ENCODE results near the gene ABCC2. TPM values are rescaled to one million over a fixed set of nuclear protein-coding genes. Genes with fewer than 3 reads are reported as not detected.

The ABCC2 gene
- total and polyA plus RNA-seq, 2 donors (not counting 1 experiment from before 2014, with no cell fraction given): 4.2 to 7.0 TPM

DNA sequence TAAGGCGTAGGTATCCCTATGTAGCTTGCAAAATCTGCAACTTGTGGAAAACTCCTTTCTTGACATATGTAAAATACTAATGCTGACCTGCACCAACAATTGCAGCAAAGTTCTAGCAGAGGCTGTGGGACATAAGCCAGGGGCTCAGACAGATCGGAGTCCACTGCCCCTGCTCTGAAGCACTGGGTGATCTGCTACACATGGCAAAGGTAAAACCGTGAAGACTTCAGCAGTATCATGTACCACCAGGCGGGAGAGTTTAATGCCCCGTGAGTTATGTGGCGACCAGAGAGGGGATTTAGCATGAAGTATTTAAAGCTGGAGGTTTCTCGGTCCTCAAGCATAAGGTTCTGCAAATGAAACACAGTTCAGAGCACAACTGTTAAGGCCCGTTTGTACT lies 76.4 kb downstream of the ABCC2 start:
- Histone ChIP-seq H3K9ac (ENCODE audit: low read length) (no peak overlapping the region), H4K20me1 (ENCODE audit: control insufficient read depth, insufficient read depth, low read length, poor library complexity, severe bottlenecking) (no peaks in the 10 kb centered on the region), H3K9me3 (ENCODE audit: control extremely low read depth in 1 of 3, control insufficient read depth in 2 of 3, insufficient read depth in 1 of 3, low read length in 2 of 3) (no peaks in the 10 kb centered on the region), H3K4me3 (ENCODE audit: control extremely low read depth in 1 of 5, extremely low read depth in 1 of 5, insufficient read depth in 1 of 5, low read depth in 2 of 5, low read length in 4 of 5) (no peak overlapping the region), H3K27ac (ENCODE audit: low read length in 2 of 2) (no peak overlapping the region), H3K4me1 (ENCODE audit: control insufficient read depth in 2 of 2, insufficient read depth in 2 of 2, low read length in 2 of 2) (no peaks in the 10 kb centered on the region), H3K27me3 (replicated peaks in 1 of 4; ENCODE audit: control extremely low read depth in 1 of 4, control insufficient read depth in 3 of 4, insufficient read depth in 4 of 4, low read length in 3 of 4) (no peaks in the 10 kb centered on the region), H3K4me2 (replicated peaks; ENCODE audit: low read depth, low read length, poor library complexity, severe bottlenecking) (no peak overlapping the region), H3K79me2 (ENCODE audit: control insufficient read depth, insufficient read depth, low read length) (no peaks in the 10 kb centered on the region), H2AFZ (ENCODE audit: insufficient read depth, low read depth, low read length, poor library complexity, severe bottlenecking) (no peak overlapping the region), H3K36me3 (replicated peaks in 1 of 2; ENCODE audit: control extremely low read depth in 1 of 2, control insufficient read depth in 1 of 2, extremely low read depth in 1 of 2, insufficient read depth in 2 of 2, low read length in 1 of 2) (no peaks in the 10 kb centered on the region)
- ATAC-seq (ENCODE audit: low read depth) (no peak), DNase-seq (no peak)
- peaks cover 4% of the 10 kb centered on the region for H3K27me3 Mint-ChIP-seq
- intact Hi-C loops (cut with micrococcal nuclease): no loop called here
- no peaks in the 10 kb centered on the region for H3K4me1 Mint-ChIP-seq
- no peak overlapping the region for H3K4me3 Mint-ChIP-seq
- H3K9me3 Mint-ChIP-seq (ENCODE audit: insufficient read depth): no peaks in the 10 kb centered on the region
- 98% methylated on average over 6 of the region's 8 CpGs for whole genome bisulfite sequencing (ENCODE audit: insufficient coverage)
- CTCF ChIA-PET: interaction anchor here (0.7 to 4.9 kb wide), 5 partner anchors 11 to 187 kb away, joined by 3 to 28 read pairs (median 7); partner anchors contain the start of gene DNMBP
- TF ChIP-seq, protein P1, sequence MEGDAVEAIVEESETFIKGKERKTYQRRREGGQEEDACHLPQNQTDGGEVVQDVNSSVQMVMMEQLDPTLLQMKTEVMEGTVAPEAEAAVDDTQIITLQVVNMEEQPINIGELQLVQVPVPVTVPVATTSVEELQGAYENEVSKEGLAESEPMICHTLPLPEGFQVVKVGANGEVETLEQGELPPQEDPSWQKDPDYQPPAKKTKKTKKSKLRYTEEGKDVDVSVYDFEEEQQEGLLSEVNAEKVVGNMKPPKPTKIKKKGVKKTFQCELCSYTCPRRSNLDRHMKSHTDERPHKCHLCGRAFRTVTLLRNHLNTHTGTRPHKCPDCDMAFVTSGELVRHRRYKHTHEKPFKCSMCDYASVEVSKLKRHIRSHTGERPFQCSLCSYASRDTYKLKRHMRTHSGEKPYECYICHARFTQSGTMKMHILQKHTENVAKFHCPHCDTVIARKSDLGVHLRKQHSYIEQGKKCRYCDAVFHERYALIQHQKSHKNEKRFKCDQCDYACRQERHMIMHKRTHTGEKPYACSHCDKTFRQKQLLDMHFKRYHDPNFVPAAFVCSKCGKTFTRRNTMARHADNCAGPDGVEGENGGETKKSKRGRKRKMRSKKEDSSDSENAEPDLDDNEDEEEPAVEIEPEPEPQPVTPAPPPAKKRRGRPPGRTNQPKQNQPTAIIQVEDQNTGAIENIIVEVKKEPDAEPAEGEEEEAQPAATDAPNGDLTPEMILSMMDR (IDR thresholded peaks at IDR 0.05): no peak
- TF ChIP-seq EZH2 (IDR thresholded peaks at IDR 0.05; ENCODE audit: borderline replicate concordance, insufficient read depth, low read depth, low read length, poor library complexity, severe bottlenecking): no peak
- POLR2A ChIA-PET: no interaction called here
- H3K27ac Mint-ChIP-seq: no peak overlapping the region

DNA sequence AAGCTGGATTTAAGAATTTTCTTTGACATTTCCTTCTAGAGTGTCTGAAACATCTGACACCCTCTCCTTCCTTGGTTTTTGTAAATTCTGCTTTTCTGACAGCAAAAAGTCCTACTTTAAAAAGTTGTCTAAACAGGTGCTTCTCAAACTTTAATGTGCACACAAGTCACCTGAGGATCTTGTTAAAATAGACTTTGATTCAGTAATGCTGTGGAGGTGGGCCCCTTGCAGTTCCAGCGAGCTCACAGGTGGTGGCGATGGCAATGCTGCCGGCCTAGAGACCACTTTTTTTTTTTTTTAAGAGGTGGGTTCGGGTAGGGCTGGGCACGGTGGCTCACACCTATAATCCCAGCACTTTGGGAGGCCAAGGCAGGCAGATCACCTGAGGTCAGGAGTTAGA lies 77.1 kb downstream of the ABCC2 start:
- Mint-ChIP-seq H3K4me3 (no peak overlapping the region), H3K4me1 (no peaks in the 10 kb centered on the region), H3K9me3 (ENCODE audit: insufficient read depth) (no peaks in the 10 kb centered on the region), H3K27ac (no peak overlapping the region), H3K27me3 (peaks cover 10% of the 10 kb centered on the region)
- WGBS (ENCODE audit: insufficient coverage): no CpG with 5 or more reads among the region's 5 CpGs
- Histone ChIP-seq H3K4me2 (replicated peaks; ENCODE audit: low read depth, low read length, poor library complexity, severe bottlenecking) (no peak overlapping the region), H3K4me3 (ENCODE audit: control extremely low read depth in 1 of 5, extremely low read depth in 1 of 5, insufficient read depth in 1 of 5, low read depth in 2 of 5, low read length in 4 of 5) (no peak overlapping the region), H3K79me2 (ENCODE audit: control insufficient read depth, insufficient read depth, low read length) (no peaks in the 10 kb centered on the region), H3K27me3 (replicated peaks in 1 of 4; ENCODE audit: control extremely low read depth in 1 of 4, control insufficient read depth in 3 of 4, insufficient read depth in 4 of 4, low read length in 3 of 4) (no peaks in the 10 kb centered on the region), H3K9me3 (ENCODE audit: control extremely low read depth in 1 of 3, control insufficient read depth in 2 of 3, insufficient read depth in 1 of 3, low read length in 2 of 3) (no peaks in the 10 kb centered on the region), H2AFZ (ENCODE audit: insufficient read depth, low read depth, low read length, poor library complexity, severe bottlenecking) (no peak overlapping the region), H3K9ac (ENCODE audit: low read length) (no peak overlapping the region), H3K36me3 (replicated peaks in 1 of 2; ENCODE audit: control extremely low read depth in 1 of 2, control insufficient read depth in 1 of 2, extremely low read depth in 1 of 2, insufficient read depth in 2 of 2, low read length in 1 of 2) (no peaks in the 10 kb centered on the region), H3K27ac (ENCODE audit: low read length in 2 of 2) (no peak overlapping the region), H3K4me1 (ENCODE audit: control insufficient read depth in 2 of 2, insufficient read depth in 2 of 2, low read length in 2 of 2) (no peaks in the 10 kb centered on the region), H4K20me1 (ENCODE audit: control insufficient read depth, insufficient read depth, low read length, poor library complexity, severe bottlenecking) (no peaks in the 10 kb centered on the region)
- ATAC-seq (ENCODE audit: low read depth) (no peak), DNase-seq (no peak)
- TF ChIP-seq EZH2 (IDR thresholded peaks at IDR 0.05; ENCODE audit: borderline replicate concordance, insufficient read depth, low read depth, low read length, poor library complexity, severe bottlenecking): no peak
- TF ChIP-seq, protein P1 (IDR thresholded peaks at IDR 0.05): no peak
- intact Hi-C loops (cut with micrococcal nuclease): no loop called here
- ChIA-PET CTCF (interaction anchor here (0.6 to 4.9 kb wide), 7 partner anchors 11 to 187 kb away, joined by 3 to 28 read pairs (median 4); partner anchors contain the start of gene DNMBP), POLR2A (no interaction called here)
